Islet precursor cell (in vitro differentiated cells): ENCODE measurements around the gene DMAC2.

Experiments
- DNase-seq: peaks from one replicate; pipeline ENCODE4 v3.0.0-alpha.2; 2018

DMAC2 gene

GRCh38 chr19:41442473-41443355 is 3.0 kb upstream of the DMAC2 start, which contains the start of gene ERICH4:
Gene ERICH4 (plus strand): TSS chr19:41443156. CDS start chr19:41443170, 14 bp downstream.
- no peak for DNase-seq

- no peak for DNase-seq
Measured at GRCh38 chr19:41441321-41441945, 1.7 kb upstream of the DMAC2 start.

GRCh38 chr19:41437944-41438574 is 1.7 kb downstream of the DMAC2 start:
- peak; percentile 26 for DNase-seq

GRCh38 chr19:41436674-41436951 is 3.1 kb downstream of the DMAC2 start:
- peak; percentile 32 for DNase-seq

GRCh38 chr19:41435936-41436673 is 3.6 kb downstream of the DMAC2 start:
- peak; percentile 52 for DNase-seq

GRCh38 chr19:41435376-41435775 is 4.3 kb downstream of the DMAC2 start:
- DNase-seq, result peak; percentile 32

- no peak for DNase-seq
Measured at GRCh38 chr19:41434450-41434849, 5.3 kb downstream of the DMAC2 start.

GRCh38 chr19:41433171-41433570 is 6.5 kb downstream of the DMAC2 start:
- DNase-seq, result no peak

- DNase-seq, result no peak
Measured at GRCh38 chr19:41431426-41432386, 8.0 kb downstream of the DMAC2 start.

- no peak for DNase-seq
Measured at GRCh38 chr19:41430922-41431321, 8.8 kb downstream of the DMAC2 start.

- no peak for DNase-seq
Measured at GRCh38 chr19:41428481-41428859, 11.2 kb downstream of the DMAC2 start.

- DNase-seq, result no peak
Measured at GRCh38 chr19:41427647-41428480, 11.8 kb downstream of the DMAC2 start.

GRCh38 chr19:41426952-41427646 is 12.6 kb downstream of the DMAC2 start, which contains the start of gene B3GNT8:
Gene B3GNT8 (minus strand): TSS chr19:41427374. CDS start chr19:41426778, 596 bp downstream.
- peak; percentile 96 for DNase-seq

- no peak for DNase-seq
Measured at GRCh38 chr19:41426116-41426841, 13.4 kb downstream of the DMAC2 start.

- no peak for DNase-seq
Measured at GRCh38 chr19:41425174-41426115, 14.3 kb downstream of the DMAC2 start.

- DNase-seq, result no peak
Measured at GRCh38 chr19:41424335-41425173, 15.2 kb downstream of the DMAC2 start.

GRCh38 chr19:41422955-41423354 is 16.8 kb downstream of the DMAC2 start:
- DNase-seq, result no peak
